ENCODE data around the gene SPG11. TPM values are rescaled to one million over a fixed set of nuclear protein-coding genes. Genes with fewer than 3 reads are reported as not detected.

The SPG11 gene
- total and polyA plus RNA-seq, 9 of the 15 experiments (the other 6 are each of a cell fraction or from before 2014, with no cell fraction given), result 23.3 to 71.2 (median 45.6) TPM

GRCh38 chr15:44663410-44664308 is at the start of gene SPG11 (continued):
- TF ChIP-seq HMG20A (CRISPR knock-in tag; conservative IDR thresholded peaks at IDR 0.05), result no peak
- peak; percentile 48; the same call in 1 of the 2 replicates for TF ChIP-seq DDX20 (tag; IDR thresholded peaks at IDR 0.05; ENCODE audit: low read depth)
- TF ChIP-seq TSHZ1 (CRISPR knock-in tag; IDR thresholded peaks at IDR 0.05), result peak; percentile 47; the same call in 1 of the 2 replicates
- TF ChIP-seq YY1 (IDR thresholded peaks at IDR 0.05; ENCODE audit: borderline replicate concordance in 1 of 3, control insufficient read depth in 1 of 3, extremely low read depth in 1 of 3, insufficient read depth in 3 of 3, insufficient read length in 1 of 3, insufficient replicate concordance in 2 of 3, low read depth in 1 of 3, low read length in 2 of 3), result peak; percentile 91 to 99 (median 97)
- TF ChIP-seq ARID3A (IDR thresholded peaks at IDR 0.05; ENCODE audit: borderline replicate concordance, low read depth, low read length), result no peak
- TF ChIP-seq ZNF277 (CRISPR knock-in tag; IDR thresholded peaks at IDR 0.05; ENCODE audit: borderline replicate concordance), result no peak
- TF ChIP-seq MXD1 (CRISPR knock-in tag; IDR thresholded peaks at IDR 0.05; ENCODE audit: borderline replicate concordance, poor library complexity, severe bottlenecking), result no peak
- peak in 1 of 2 experiments; percentile 54; a peak in 1 of 4 replicates for TF ChIP-seq TRIM24 (IDR thresholded peaks at IDR 0.05)
- no peak for TF ChIP-seq TCF7 (IDR thresholded peaks at IDR 0.05; ENCODE audit: borderline replicate concordance)
- peak in 1 of 2 experiments; percentile 54; a peak in 1 of 4 replicates for TF ChIP-seq ZMIZ1 (IDR thresholded peaks at IDR 0.05; ENCODE audit: low read depth in 2 of 2, low read length in 2 of 2)
- no peak for TF ChIP-seq ZNF57 (CRISPR knock-in tag; IDR thresholded peaks at IDR 0.05)
- no peak for TF ChIP-seq TCFL5 (CRISPR knock-in tag; conservative IDR thresholded peaks at IDR 0.05)
- TF ChIP-seq ZNF408 (CRISPR knock-in tag; IDR thresholded peaks at IDR 0.05; ENCODE audit: low read depth), result no peak

Measured in K562 (cell line).